H1 (cell line): Measurements from ENCODE around the gene PAK2. TPM values are rescaled to one million over a fixed set of nuclear protein-coding genes. Genes with fewer than 3 reads are reported as not detected.

Source experiments
- CTCF ChIA-PET: fragments of 300-600 bp; sonication (Branson Sonifier 250); formaldehyde crosslinking; loops from one replicate; lab custom pipeline; 2021; ENCODE audit not compliant: partially characterized antibody; lab: Charles Lee
- POLR2A ChIA-PET: fragments of 300-600 bp; sonication (Branson Sonifier 250); formaldehyde crosslinking; loops from one replicate; lab custom pipeline; 2021; ENCODE audit warnings: inconsistent platforms; ENCODE audit not compliant: partially characterized antibody; lab: Charles Lee
- DNase-seq, 2 experiments: peaks; one replicate each; pipeline versions ENCODE4 v3.0.0 to v3.0.0-alpha.2; 2010 to 2022; ENCODE audit warnings: low spot score in 2 of 2, low read depth in 1 of 2, mixed read lengths in 1 of 2
- FAIRE-seq: peaks from 2 replicates; lab custom pipeline; 2011; peaks lifted over from hg19 to GRCh38; lab: Jason Lieb, UNC
- H2AFZ ChIP-seq: 2 replicates; pipeline ENCODE4 v1.8.1; 2012; ENCODE audit warnings: low read length, inconsistent platforms
- H2AK5ac ChIP-seq: 2 replicates; pipeline ENCODE4 v1.6.1; 2013; ENCODE audit warnings: low read depth, low read length
- H2BK120ac ChIP-seq: replicated peaks from 2 replicates; pipeline ENCODE3; 2013; ENCODE audit warnings: low read depth, low read length, inconsistent platforms
- H2BK12ac ChIP-seq: 2 replicates; pipeline ENCODE4 v1.6.1; 2013; ENCODE audit warnings: low read depth, low read length
- H2BK15ac ChIP-seq: 2 replicates; pipeline ENCODE4 v1.6.1; 2013; ENCODE audit warnings: low read length
- H2BK20ac ChIP-seq: 2 replicates; pipeline ENCODE4 v1.6.1; 2013; ENCODE audit warnings: low read length
- H2BK5ac ChIP-seq: 2 replicates; pipeline ENCODE4 v1.6.1; 2013; ENCODE audit warnings: low read depth, low read length
- H3K14ac ChIP-seq: 2 replicates; pipeline ENCODE4 v1.6.1; 2013; ENCODE audit warnings: inconsistent platforms; ENCODE audit not compliant: insufficient read length
- H3K18ac ChIP-seq: 2 replicates; pipeline ENCODE4 v1.6.1; 2013; ENCODE audit warnings: low read length; ENCODE audit errors: extremely low read depth
- H3K23ac ChIP-seq: 2 replicates; pipeline ENCODE4 v1.6.1; 2013; ENCODE audit warnings: inconsistent platforms; ENCODE audit not compliant: insufficient read length
- H3K23me2 ChIP-seq: 2 replicates; pipeline ENCODE4 v1.6.1; 2013; ENCODE audit warnings: low read depth, low read length
- H3K27ac ChIP-seq: 2 replicates; pipeline ENCODE4 v1.6.1; 2011; ENCODE audit warnings: low read depth, low read length, inconsistent platforms
- H3K27me3 ChIP-seq, 4 experiments: replicated peaks in 1 of 4; 1 replicate in 1 of 4; 2 replicates in 3 of 4; pipeline versions ENCODE4 v1.6.1 to v1.8.1; 2011 to 2013; ENCODE audit warnings: low read length in 3 of 4, mild to moderate bottlenecking in 3 of 4, inconsistent platforms in 2 of 4, mixed read lengths in 2 of 4, moderate library complexity in 1 of 4; ENCODE audit not compliant: control insufficient read depth in 3 of 4, insufficient read depth in 3 of 4; ENCODE audit errors: extremely low read depth in 1 of 4
- H3K36me3 ChIP-seq, 4 experiments: 2 replicates each; pipeline versions ENCODE4 v1.6.1 to v1.8.1; 2011 to 2013; ENCODE audit warnings: mild to moderate bottlenecking in 4 of 4, low read length in 3 of 4, moderate library complexity in 2 of 4, control low read depth in 1 of 4, inconsistent platforms in 1 of 4; ENCODE audit not compliant: insufficient read depth in 4 of 4, control insufficient read depth in 2 of 4
- H3K4ac ChIP-seq: replicated peaks from 2 replicates; pipeline ENCODE3; 2013; ENCODE audit warnings: low read length, low read depth, mixed read lengths, inconsistent platforms; ENCODE audit not compliant: insufficient read length
- H3K4me1 ChIP-seq, 4 experiments: replicated peaks in 1 of 4; 1 replicate in 1 of 4; 2 replicates in 3 of 4; pipeline versions ENCODE4 v1.6.1 to v1.8.1; 2011 to 2013; ENCODE audit warnings: low read length in 3 of 4, inconsistent platforms in 2 of 4, mixed read lengths in 1 of 4; ENCODE audit not compliant: insufficient read depth in 4 of 4, control insufficient read depth in 3 of 4
- H3K4me2 ChIP-seq, 2 experiments: 2 replicates each; pipeline versions ENCODE4 v1.6.1 to v1.8.1; 2011 to 2013; ENCODE audit warnings: low read depth in 2 of 2, low read length in 2 of 2, control low read depth in 1 of 2, inconsistent platforms in 1 of 2, mild to moderate bottlenecking in 1 of 2; ENCODE audit not compliant: insufficient read depth in 1 of 2
- H3K4me3 ChIP-seq, 4 experiments: fragments of 200-600, 300-600 bp in 1 of 4; sonication (generic), shearing (Covaris generic), sonication (Bioruptor Twin) in 1 of 4; 2 replicates each; pipeline versions ENCODE4 v1.5.1 to v1.8.1; 2011 to 2016; ENCODE audit warnings: low read length in 4 of 4, low read depth in 3 of 4, control low read depth in 2 of 4, inconsistent platforms in 2 of 4, mild to moderate bottlenecking in 2 of 4, mixed read lengths in 1 of 4, moderate library complexity in 1 of 4; ENCODE audit not compliant: insufficient read depth in 2 of 4; ENCODE audit errors: extremely low read depth in 1 of 4
- H3K56ac ChIP-seq: replicated peaks from 2 replicates; pipeline ENCODE3; 2013; ENCODE audit warnings: low read depth, mild to moderate bottlenecking, mixed read lengths, low read length, inconsistent platforms; ENCODE audit not compliant: insufficient read length
- H3K79me1 ChIP-seq: 2 replicates; pipeline ENCODE4 v1.6.1; 2013; ENCODE audit warnings: low read depth, low read length, control low read depth
- H3K79me2 ChIP-seq, 2 experiments: 2 replicates each; pipeline versions ENCODE4 v1.6.1 to v1.8.1; 2012 to 2013; ENCODE audit warnings: low read length in 2 of 2, mild to moderate bottlenecking in 2 of 2, inconsistent platforms in 1 of 2; ENCODE audit not compliant: insufficient read depth in 2 of 2, control insufficient read depth in 1 of 2
- H3K9ac ChIP-seq, 4 experiments: replicated peaks in 1 of 4; 1 replicate in 1 of 4; 2 replicates in 3 of 4; pipeline versions ENCODE4 v1.6.1 to v1.8.1; 2011 to 2013; ENCODE audit warnings: low read depth in 3 of 4, low read length in 3 of 4, control low read depth in 2 of 4, mild to moderate bottlenecking in 2 of 4, moderate library complexity in 2 of 4, inconsistent platforms in 1 of 4; ENCODE audit errors: extremely low read depth in 1 of 4
- H3K9me3 ChIP-seq, 2 experiments: 2 replicates each; pipeline versions ENCODE4 v1.6.1 to v1.8.1; 2012 to 2013; ENCODE audit warnings: mild to moderate bottlenecking in 2 of 2, moderate library complexity in 2 of 2, control low read depth in 1 of 2, inconsistent platforms in 1 of 2, low read depth in 1 of 2, low read length in 1 of 2, mixed read lengths in 1 of 2; ENCODE audit not compliant: insufficient read depth in 2 of 2
- H4K20me1 ChIP-seq, 2 experiments: replicated peaks in 1 of 2; 2 replicates each; pipeline versions ENCODE3 to v1.8.1; 2011 to 2013; ENCODE audit warnings: inconsistent platforms in 2 of 2, low read length in 2 of 2, mild to moderate bottlenecking in 1 of 2; ENCODE audit not compliant: insufficient read depth in 2 of 2, control insufficient read depth in 1 of 2
- H4K5ac ChIP-seq: 2 replicates; pipeline ENCODE4 v1.6.1; 2013; ENCODE audit warnings: low read length, low read depth, mixed read lengths, inconsistent platforms; ENCODE audit not compliant: insufficient read length
- H4K8ac ChIP-seq: 2 replicates; pipeline ENCODE4 v1.8.0; 2013; ENCODE audit warnings: mild to moderate bottlenecking, moderate library complexity, low read length, inconsistent platforms; ENCODE audit not compliant: insufficient read depth; ENCODE audit errors: extremely low read depth
- H4K91ac ChIP-seq: replicated peaks from 2 replicates; pipeline ENCODE3; 2013; ENCODE audit warnings: low read length, mixed read lengths, inconsistent platforms; ENCODE audit not compliant: insufficient read length
- CBX5 ChIP-seq: fragments of 300-800, 300-1000 bp; sonication (generic); IDR thresholded peaks from 2 replicates; pipeline ENCODE4 v1.7.1; 2016; ENCODE audit warnings: antibody characterized with exemption, low read length, low read depth
- CHD1 ChIP-seq: IDR thresholded peaks from 2 replicates; pipeline ENCODE4 v1.6.1; 2012; ENCODE audit warnings: low read depth, low read length, improper control_type of control experiment
- CREB1 ChIP-seq: IDR thresholded peaks from 2 replicates; pipeline ENCODE4 v1.6.1; 2012; ENCODE audit warnings: inconsistent platforms
- GABPA ChIP-seq: IDR thresholded peaks from 2 replicates; pipeline ENCODE4 v1.6.1; 2011; ENCODE audit warnings: mild to moderate bottlenecking, low read length, moderate library complexity, borderline replicate concordance; ENCODE audit not compliant: insufficient read depth
- KDM1A ChIP-seq: fragments of 200-600, 300-600 bp; sonication (generic); IDR thresholded peaks from 2 replicates; pipeline ENCODE4 v1.7.1; 2016; ENCODE audit warnings: mild to moderate bottlenecking, low read length, borderline replicate concordance
- KDM5A ChIP-seq: fragments of 200-600 bp; IDR thresholded peaks from 2 replicates; pipeline ENCODE4 v1.7.1; 2012; ENCODE audit warnings: mild to moderate bottlenecking, low read length, inconsistent platforms, mixed read lengths
- MAX ChIP-seq: IDR thresholded peaks from 2 replicates; pipeline ENCODE4 v1.6.1; 2012; ENCODE audit warnings: inconsistent platforms
- POU5F1 ChIP-seq: IDR thresholded peaks from 2 replicates; pipeline ENCODE4 v1.6.1; 2011; ENCODE audit warnings: low read depth, mild to moderate bottlenecking, low read length, moderate library complexity
- SIN3A ChIP-seq, 2 experiments: IDR thresholded peaks in 1 of 2; conservative IDR thresholded peaks in 1 of 2; 2 replicates each; pipeline ENCODE4 v1.6.1; 2011 to 2012; ENCODE audit warnings: low read length in 2 of 2, improper control_type of control experiment in 1 of 2, low read depth in 1 of 2, mild to moderate bottlenecking in 1 of 2
- SP4 ChIP-seq: IDR thresholded peaks from 2 replicates; pipeline ENCODE4 v1.6.1; 2012; ENCODE audit warnings: low read length, inconsistent platforms
- SUZ12 ChIP-seq: fragments of 200-600 bp; sonication (generic); IDR thresholded peaks from 2 replicates; pipeline ENCODE4 v1.6.1; 2012; ENCODE audit warnings: mild to moderate bottlenecking, inconsistent platforms, low read length, moderate library complexity, mixed read lengths
- TAF1 ChIP-seq: IDR thresholded peaks from 2 replicates; pipeline ENCODE4 v1.6.1; 2011; ENCODE audit warnings: mild to moderate bottlenecking, low read depth, low read length
- TBP ChIP-seq: IDR thresholded peaks from 2 replicates; pipeline ENCODE4 v1.6.1; 2011; ENCODE audit warnings: low read depth, low read length, improper control_type of control experiment
- USF2 ChIP-seq: IDR thresholded peaks from 2 replicates; pipeline ENCODE4 v1.6.1; 2011; ENCODE audit warnings: low read length, improper control_type of control experiment
- WGBS, 2 experiments: shearing (Covaris generic) in 1 of 2; methylation state at CpG; one replicate each; pipeline versions ENCODE4 v1.1.6 to v1.1.7; 2013 to 2015; ENCODE audit warnings: low lambda C conversion rate in 2 of 2, mixed read lengths in 2 of 2, inconsistent platforms in 1 of 2, low coverage in 1 of 2, missing lambda C conversion rate in 1 of 2; ENCODE audit not compliant: insufficient replicate concordance in 2 of 2, insufficient coverage in 1 of 2, insufficient read length in 1 of 2; ENCODE audit errors: extremely low coverage in 1 of 2, missing lambda C conversion rate in 1 of 2; 5-methylcytosine and 5-hydroxymethylcytosine counted together
- polyA plus RNA-seq, 7 experiments: library from polyadenylated mRNA; depleted of rRNA in 3 of 7; stranded (reverse) in 5 of 7; unstranded in 2 of 7; fragments of >200 nt in 5 of 7; fragments of 200-250 nt in 2 of 7; gene quantifications; 1 replicate in 5 of 7; 2 replicates in 1 of 7; 4 replicates in 1 of 7; pipeline versions ENCODE4 v1.2.1 to v1.2.3, GENCODE V29; 2011 to 2013; ENCODE audit warnings: missing spikeins in 2 of 7, mixed read lengths in 2 of 7
- total RNA-seq: library from RNA; stranded (reverse); fragmentation: NEBNext Ultra II Directional; extraction: Animal tissue kit (Norgen Biotek cat#: 25700); gene quantifications from 2 replicates; pipeline ENCODE4 v1.2.1, GENCODE V29; 2021

PAK2 gene
- total and polyA plus RNA-seq, 2 of the 8 experiments (the other 6 are each of a cell fraction or from before 2014, with no cell fraction given) = 13.1 to 60.5 TPM

- no peak overlapping the region for H3K4me3 ChIP-seq
- DNase-seq = no peak
- FAIRE-seq = no peak
- H3K27ac ChIP-seq = no peak overlapping the region
- no peak overlapping the region for H3K56ac ChIP-seq
- CTCF ChIA-PET = interaction anchor here (0.6 to 2.0 kb wide), 6 partner anchors 11 to 185 kb away, joined by 3 to 9 read pairs (median 4); no protein-coding TSS in a partner anchor
- peaks cover 0 to 3% (median 3%) of the 10 kb centered on the region in 4 experiments; a peak in 4 of 7 replicates for H3K4me1 ChIP-seq
- H2AFZ ChIP-seq = no peak overlapping the region
- no peak overlapping the region for H3K4me2 ChIP-seq
- H3K23me2 ChIP-seq = peaks cover 4% of the 10 kb centered on the region
- H4K20me1 ChIP-seq = no peaks in the 10 kb centered on the region
- 91% methylated on average over 8 of the region's 8 CpGs; no CpG with 5 or more reads in 1 of the 2 experiments for WGBS, 2 experiments
- H3K9ac ChIP-seq = no peak overlapping the region
- H3K23ac ChIP-seq = no peak overlapping the region
- H3K14ac ChIP-seq = no peak overlapping the region
- no peak overlapping the region for H4K8ac ChIP-seq
- H2BK12ac ChIP-seq = no peak overlapping the region
- no peak overlapping the region for H2BK15ac ChIP-seq
- no peaks in the 10 kb centered on the region for H3K79me2 ChIP-seq
- H2AK5ac ChIP-seq = no peak overlapping the region
- H3K18ac ChIP-seq = no peak overlapping the region
- H2BK5ac ChIP-seq = no peak overlapping the region
- no peaks in the 10 kb centered on the region for H3K79me1 ChIP-seq
- H3K27me3 ChIP-seq = no peaks in the 10 kb centered on the region; a peak in 2 of 7 replicates
- H3K36me3 ChIP-seq = no peaks in the 10 kb centered on the region
- H3K4ac ChIP-seq = no peak overlapping the region
- no peak overlapping the region for H2BK120ac ChIP-seq
- no peak overlapping the region for H2BK20ac ChIP-seq
- H3K9me3 ChIP-seq = no peaks in the 10 kb centered on the region
- H4K91ac ChIP-seq = no peak overlapping the region
- POLR2A ChIA-PET = no interaction called here
- no peak overlapping the region for H4K5ac ChIP-seq
- TF ChIP-seq SIN3A (conservative IDR thresholded peaks at IDR 0.05 in 1 of 2, IDR thresholded peaks at IDR 0.05 in 1 of 2; ENCODE audit: low read depth in 1 of 2, low read length in 2 of 2) (no peak), SUZ12 (no peak), GABPA (no peak), TBP (no peak), MAX (no peak), CBX5 (no peak), KDM5A (no peak), CHD1 (no peak), POU5F1 (no peak), SP4 (no peak), USF2 (no peak), TAF1 (no peak), KDM1A (no peak), CREB1 (no peak)
Observed at GRCh38 chr3:196707566-196707965, 32.1 kb upstream of the PAK2 start.
